SH-SY5Y (cell line): ENCODE measurements around the gene FSTL4.

Experiments
- GATA2 ChIP-seq: IDR thresholded peaks from 2 replicates; pipeline ENCODE4 v1.6.1; 2011; ENCODE audit warnings: mild to moderate bottlenecking, low read depth, low read length
- GATA3 ChIP-seq: IDR thresholded peaks from 2 replicates; pipeline ENCODE4 v1.6.1; 2011; ENCODE audit warnings: low read depth, mild to moderate bottlenecking, low read length, moderate library complexity

- TF ChIP-seq GATA2 (no peak), GATA3 (no peak)
These were observed 167.6 kb downstream of the FSTL4 start for GRCh38 chr5:133444711-133445110.
